WTC11 (cell line): ENCODE results near the gene IL1RAPL1.

Source experiments
- ELF4 ChIP-seq: sonication (generic); formaldehyde crosslinking; IDR thresholded peaks from 2 replicates; pipeline ENCODE4 v1.8.1; 2022; ENCODE audit warnings: low read depth, mild to moderate bottlenecking, moderate library complexity, missing genetic modification reagents
- JUN ChIP-seq: sonication (generic); formaldehyde crosslinking; IDR thresholded peaks from 2 replicates; pipeline ENCODE4 v1.8.0; 2023; ENCODE audit warnings: mild to moderate bottlenecking, missing genetic modification reagents
- SMAD3 ChIP-seq: sonication (generic); formaldehyde crosslinking; IDR thresholded peaks from 2 replicates; pipeline ENCODE4 v1.8.0; 2022; ENCODE audit warnings: missing genetic modification reagents, mild to moderate bottlenecking, borderline replicate concordance
- SP1 ChIP-seq: sonication (generic); formaldehyde crosslinking; conservative IDR thresholded peaks from 2 replicates; pipeline ENCODE4 v1.8.1; 2022; ENCODE audit warnings: missing genetic modification reagents
- TF ChIP-seq, protein P1 (sequence below): fragments of 200-600 bp; IDR thresholded peaks from 2 replicates; pipeline ENCODE4 v1.8.0; 2022; ENCODE audit warnings: antibody characterized with exemption
- TF ChIP-seq, protein P2 (sequence below): sonication (generic); formaldehyde crosslinking; conservative IDR thresholded peaks from 2 replicates; pipeline ENCODE4 v1.8.1; 2022; ENCODE audit warnings: mild to moderate bottlenecking, missing genetic modification reagents
- TF ChIP-seq, protein P3 (sequence below): sonication (generic); formaldehyde crosslinking; IDR thresholded peaks from 2 replicates; pipeline ENCODE4 v1.8.0; 2022; ENCODE audit warnings: mild to moderate bottlenecking, missing genetic modification reagents
- TF ChIP-seq, protein P4 (sequence below): sonication (generic); formaldehyde crosslinking; IDR thresholded peaks from 2 replicates; pipeline ENCODE4 v1.8.0; 2022; ENCODE audit warnings: mild to moderate bottlenecking, missing genetic modification reagents
- TF ChIP-seq, protein P5 (sequence below): sonication (generic); formaldehyde crosslinking; IDR thresholded peaks from 2 replicates; pipeline ENCODE4 v1.8.1; 2023; ENCODE audit warnings: mild to moderate bottlenecking, missing genetic modification reagents, moderate library complexity

DNA sequence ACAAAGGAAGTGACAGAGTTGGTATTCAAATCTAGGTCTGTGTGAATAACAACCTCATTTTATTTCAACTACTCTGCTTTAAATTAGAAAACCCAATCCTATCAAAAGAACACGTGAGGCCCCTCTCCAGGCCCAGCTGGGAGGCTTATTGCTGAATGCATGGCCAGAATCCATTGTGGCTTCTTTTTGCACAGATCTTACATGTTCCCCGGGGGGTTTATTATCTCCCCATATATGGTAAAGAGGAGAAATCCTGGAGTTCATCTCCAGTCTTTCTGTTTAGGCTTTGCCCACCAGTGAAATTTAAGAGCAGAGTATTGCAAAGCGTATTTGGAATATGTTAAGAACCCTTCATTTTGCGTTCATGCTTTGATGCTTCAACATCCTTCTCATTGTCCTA lies 655.6 kb downstream of the IL1RAPL1 start:
- TF ChIP-seq, protein P1, sequence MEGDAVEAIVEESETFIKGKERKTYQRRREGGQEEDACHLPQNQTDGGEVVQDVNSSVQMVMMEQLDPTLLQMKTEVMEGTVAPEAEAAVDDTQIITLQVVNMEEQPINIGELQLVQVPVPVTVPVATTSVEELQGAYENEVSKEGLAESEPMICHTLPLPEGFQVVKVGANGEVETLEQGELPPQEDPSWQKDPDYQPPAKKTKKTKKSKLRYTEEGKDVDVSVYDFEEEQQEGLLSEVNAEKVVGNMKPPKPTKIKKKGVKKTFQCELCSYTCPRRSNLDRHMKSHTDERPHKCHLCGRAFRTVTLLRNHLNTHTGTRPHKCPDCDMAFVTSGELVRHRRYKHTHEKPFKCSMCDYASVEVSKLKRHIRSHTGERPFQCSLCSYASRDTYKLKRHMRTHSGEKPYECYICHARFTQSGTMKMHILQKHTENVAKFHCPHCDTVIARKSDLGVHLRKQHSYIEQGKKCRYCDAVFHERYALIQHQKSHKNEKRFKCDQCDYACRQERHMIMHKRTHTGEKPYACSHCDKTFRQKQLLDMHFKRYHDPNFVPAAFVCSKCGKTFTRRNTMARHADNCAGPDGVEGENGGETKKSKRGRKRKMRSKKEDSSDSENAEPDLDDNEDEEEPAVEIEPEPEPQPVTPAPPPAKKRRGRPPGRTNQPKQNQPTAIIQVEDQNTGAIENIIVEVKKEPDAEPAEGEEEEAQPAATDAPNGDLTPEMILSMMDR: no peak
- TF ChIP-seq, protein P2, sequence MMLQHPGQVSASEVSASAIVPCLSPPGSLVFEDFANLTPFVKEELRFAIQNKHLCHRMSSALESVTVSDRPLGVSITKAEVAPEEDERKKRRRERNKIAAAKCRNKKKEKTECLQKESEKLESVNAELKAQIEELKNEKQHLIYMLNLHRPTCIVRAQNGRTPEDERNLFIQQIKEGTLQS: no peak
- TF ChIP-seq, protein P3, sequence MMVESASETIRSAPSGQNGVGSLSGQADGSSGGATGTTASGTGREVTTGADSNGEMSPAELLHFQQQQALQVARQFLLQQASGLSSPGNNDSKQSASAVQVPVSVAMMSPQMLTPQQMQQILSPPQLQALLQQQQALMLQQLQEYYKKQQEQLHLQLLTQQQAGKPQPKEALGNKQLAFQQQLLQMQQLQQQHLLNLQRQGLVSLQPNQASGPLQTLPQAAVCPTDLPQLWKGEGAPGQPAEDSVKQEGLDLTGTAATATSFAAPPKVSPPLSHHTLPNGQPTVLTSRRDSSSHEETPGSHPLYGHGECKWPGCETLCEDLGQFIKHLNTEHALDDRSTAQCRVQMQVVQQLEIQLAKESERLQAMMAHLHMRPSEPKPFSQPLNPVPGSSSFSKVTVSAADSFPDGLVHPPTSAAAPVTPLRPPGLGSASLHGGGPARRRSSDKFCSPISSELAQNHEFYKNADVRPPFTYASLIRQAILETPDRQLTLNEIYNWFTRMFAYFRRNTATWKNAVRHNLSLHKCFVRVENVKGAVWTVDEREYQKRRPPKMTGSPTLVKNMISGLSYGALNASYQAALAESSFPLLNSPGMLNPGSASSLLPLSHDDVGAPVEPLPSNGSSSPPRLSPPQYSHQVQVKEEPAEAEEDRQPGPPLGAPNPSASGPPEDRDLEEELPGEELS (CRISPR knock-in tag): no peak
- TF ChIP-seq, protein P4, sequence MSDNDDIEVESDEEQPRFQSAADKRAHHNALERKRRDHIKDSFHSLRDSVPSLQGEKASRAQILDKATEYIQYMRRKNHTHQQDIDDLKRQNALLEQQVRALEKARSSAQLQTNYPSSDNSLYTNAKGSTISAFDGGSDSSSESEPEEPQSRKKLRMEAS (CRISPR knock-in tag): no peak
- TF ChIP-seq ELF4 (CRISPR knock-in tag) (no peak), JUN (CRISPR knock-in tag) (no peak), SP1 (no peak), SMAD3 (no peak)
- TF ChIP-seq, protein P5, sequence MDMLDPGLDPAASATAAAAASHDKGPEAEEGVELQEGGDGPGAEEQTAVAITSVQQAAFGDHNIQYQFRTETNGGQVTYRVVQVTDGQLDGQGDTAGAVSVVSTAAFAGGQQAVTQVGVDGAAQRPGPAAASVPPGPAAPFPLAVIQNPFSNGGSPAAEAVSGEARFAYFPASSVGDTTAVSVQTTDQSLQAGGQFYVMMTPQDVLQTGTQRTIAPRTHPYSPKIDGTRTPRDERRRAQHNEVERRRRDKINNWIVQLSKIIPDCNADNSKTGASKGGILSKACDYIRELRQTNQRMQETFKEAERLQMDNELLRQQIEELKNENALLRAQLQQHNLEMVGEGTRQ (CRISPR knock-in tag): no peak
